Pulmonary artery endothelial cell (primary cell): Measurements from ENCODE around the gene NEU1. TPM values are rescaled to one million over a fixed set of nuclear protein-coding genes. Genes with fewer than 3 reads are reported as not detected.

ENCODE experiments used
- DNase-seq: peaks from one replicate; pipeline ENCODE4 v3.0.0-alpha.2; 2011; ENCODE audit warnings: low read depth, low spot score
- total RNA-seq: library from RNA; depleted of rRNA; stranded (reverse); fragments of >200 nt; gene quantifications from 2 replicates; pipeline ENCODE4 v1.2.3, GENCODE V29; 2014

Gene NEU1
- total RNA-seq, 1 donor from 2014 or later = 54.3 TPM

- no peak for DNase-seq
These were observed 33.9 kb upstream of the NEU1 start for GRCh38 chr6:31896493-31896855.

GRCh38 chr6:31892821-31893220 is 30.2 kb upstream of the NEU1 start:
- DNase-seq = no peak

DNA sequence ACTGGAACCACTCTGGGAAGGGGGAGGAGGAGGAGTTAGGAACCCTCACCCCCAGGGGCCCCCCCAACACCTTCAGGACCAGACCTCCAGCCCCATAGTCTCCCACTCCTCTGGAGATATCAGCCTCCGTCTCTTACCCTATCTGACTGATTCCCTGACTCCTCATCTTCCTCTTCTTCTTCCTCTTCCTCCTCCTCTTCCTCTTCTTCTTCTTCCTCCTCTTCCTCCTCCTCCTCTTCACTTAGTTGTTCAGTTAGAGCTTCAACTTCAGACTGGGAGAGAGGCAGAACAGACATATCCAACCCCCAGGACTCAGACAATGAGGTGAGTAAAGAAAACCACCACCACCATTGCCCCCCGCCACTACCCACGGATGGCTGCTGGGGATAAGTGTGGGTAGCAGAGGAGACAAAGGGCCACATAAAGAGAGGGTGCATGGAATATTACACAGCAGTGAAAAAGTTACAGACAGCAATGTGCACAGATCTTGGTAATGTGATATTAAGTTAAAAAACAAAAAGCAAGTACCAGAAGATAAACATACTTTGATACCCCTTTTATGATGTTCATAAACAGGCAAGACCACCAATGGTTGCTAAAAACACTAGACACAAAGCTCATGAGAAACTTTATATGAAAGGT is 26.8 kb upstream of the NEU1 start:
- no peak for DNase-seq

DNA sequence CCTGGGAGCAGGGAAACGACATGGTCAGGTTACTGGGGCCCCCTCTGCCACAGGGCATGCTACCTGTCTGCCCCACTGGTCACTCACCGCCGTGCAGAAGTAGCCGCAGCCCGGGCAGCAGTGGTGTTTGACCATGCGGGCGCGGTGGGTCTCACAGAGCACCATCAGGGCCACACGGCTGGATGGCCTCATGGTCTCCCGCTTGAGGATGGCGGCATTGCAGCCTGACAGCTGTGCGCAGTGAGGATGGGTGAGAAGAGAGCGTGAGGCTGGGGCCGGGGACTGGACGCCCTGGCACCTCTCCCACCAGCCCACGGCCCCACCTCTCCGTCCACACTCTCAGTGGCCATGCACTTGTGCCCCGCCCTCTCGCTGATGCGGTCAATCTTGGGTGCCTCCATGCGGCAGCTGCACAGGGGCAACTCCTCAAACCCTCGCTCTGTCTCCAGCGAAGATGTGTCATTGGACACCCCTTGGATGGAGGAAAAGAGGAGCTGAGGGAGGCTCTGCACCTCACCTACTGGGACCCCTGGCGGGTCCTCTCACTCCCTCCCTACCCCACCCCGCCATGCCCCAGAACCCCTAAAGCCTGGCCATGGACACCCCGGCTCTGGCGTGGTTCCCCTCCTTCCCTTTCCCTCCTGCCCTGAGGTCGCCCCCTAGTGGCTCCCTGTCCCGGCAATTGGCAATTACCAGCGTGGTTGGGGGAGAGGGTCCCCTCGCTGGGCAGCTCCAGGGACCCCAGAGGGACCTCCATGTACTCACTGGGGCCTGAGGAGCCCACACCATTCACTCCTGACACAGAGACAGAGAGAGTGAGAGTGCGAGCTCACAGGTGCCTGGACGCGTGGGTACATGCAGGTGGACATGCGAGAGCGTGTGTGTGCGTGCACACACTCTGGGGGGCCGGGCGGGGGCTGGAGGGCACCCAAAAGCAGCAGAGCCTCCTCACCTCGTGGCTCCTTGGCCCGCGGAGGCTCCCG is 25.9 kb upstream of the NEU1 start:
- no peak for DNase-seq

DNA sequence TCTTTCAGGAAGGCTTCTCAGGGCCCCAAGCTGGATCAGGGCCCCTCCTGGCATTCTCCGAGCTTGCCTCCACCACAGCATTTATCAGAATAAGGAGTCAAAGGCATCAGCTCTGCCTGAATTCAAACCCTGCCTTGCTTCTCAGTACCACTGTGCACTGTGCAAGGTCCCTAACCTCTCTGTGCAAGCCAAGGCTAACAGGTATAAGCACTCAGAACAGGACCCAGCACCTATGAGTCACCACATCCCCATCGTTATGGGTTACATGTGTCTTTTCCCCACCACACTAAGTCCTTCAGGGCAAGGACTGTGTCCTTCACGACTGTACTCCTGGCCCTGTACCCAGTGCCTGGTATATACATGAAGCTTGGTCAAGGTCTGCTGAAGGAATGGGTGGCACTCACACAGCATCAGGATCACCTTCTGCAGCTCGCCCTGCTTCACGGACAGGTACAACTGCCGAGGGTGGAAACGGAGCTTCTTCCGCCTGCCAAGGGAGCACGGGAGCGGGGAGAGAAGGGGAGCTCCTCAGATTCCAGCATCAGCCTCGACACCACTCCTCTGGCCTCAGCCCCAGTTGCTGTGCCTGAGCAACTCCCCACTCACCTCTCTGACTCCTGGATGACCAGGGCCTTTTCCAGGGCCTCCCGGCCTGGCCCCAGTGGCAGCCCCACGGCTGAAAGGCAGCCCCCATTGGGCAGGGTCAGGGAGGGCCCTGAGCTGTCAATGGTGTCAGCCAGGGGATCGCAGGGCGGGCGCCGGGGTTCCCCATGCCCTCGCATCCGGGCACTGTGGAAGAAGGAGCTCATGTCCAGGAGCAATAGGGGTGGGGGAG is 24.8 kb upstream of the NEU1 start:
- DNase-seq = no peak

GRCh38 chr6:31886541-31886991 is 23.9 kb upstream of the NEU1 start:
- DNase-seq = no peak

DNA sequence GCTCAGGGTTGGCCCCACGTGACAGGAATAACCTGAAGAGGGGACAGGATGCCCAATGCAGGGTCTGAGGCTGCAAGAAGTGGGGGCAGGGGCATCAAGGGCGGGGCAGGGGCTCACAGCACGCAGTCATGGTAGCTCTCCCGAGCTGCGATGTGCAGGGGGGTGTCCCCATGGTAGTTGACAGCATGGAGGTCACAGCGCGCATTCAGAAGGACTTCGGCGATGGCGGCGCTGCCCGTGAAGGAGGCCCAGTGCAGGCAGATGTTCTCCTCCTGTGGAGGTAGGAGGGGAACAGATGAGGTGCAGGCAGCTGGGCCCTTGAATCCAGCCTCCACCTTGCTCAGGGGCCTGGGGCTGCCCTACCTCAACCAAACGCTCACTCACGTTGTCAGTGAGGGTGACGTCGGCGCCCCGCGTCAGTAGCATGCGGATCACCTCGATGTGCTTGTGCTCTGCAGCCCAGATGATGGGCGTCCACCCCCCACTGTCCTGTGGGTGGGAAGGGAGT is 22.0 kb upstream of the NEU1 start:
- DNase-seq = no peak

DNA sequence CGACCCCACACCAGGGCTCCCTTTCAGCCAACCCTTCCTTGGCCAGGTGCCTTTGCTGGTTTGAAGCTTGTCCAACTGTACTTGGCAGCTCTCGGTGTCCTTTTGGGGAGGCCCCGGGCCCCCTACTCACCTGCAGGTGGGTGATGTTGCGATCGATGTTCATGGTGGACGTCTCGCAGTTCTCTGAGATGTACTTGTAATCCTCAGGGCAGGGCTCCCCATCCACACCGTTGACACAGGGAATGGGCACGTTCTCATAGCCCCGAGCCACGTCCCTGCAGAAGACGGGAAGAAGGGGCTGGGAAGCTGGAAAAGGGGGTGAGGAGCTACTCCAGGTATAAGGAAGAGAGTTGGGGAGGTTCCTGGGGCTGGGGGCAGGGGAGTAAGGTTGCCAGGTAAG is 21.1 kb upstream of the NEU1 start:
- no peak for DNase-seq

DNA sequence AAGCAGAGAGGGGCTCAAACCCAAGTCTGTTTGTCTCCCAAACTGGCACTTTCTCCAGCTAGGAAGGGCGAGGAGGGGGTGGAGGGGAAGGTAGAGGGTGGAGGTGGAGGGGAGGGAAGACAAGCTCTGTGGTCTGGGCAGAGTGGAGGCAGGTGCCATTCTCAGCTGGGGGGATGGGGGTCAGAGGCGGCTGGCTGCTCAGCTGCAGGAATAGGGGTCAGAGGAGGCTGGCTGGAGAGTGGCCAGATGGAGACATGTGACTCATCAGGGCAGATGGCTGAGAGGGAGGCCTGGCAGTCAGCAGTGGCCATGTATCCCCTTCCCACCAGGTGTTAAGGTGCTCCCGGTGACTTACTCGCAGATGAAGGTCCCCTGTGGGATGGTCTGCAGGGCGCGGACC is 19.7 kb upstream of the NEU1 start:
- DNase-seq = no peak

GRCh38 chr6:31881136-31881859 is 18.7 kb upstream of the NEU1 start:
- DNase-seq = no peak

DNA sequence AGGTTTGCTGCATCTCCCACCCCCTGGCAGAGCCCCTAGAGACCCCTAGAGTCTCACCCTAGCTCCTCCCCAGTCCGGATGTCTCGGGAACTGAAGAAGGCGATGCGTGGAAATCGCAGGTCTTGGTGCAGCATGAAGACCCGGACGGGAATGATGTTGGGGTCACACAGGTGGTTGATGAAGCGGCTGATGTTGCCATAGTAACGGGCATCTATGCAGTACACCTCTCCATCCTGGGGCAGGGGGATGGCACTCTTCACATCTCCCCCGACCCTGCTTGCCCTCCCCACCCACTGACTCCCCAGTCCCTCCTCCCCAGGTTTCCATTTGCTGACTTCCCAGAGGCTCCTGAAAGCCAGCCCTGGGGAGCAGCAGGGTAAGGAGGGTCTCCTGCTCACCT is 18.0 kb upstream of the NEU1 start:
- DNase-seq = no peak

- DNase-seq = no peak
These were observed 17.3 kb upstream of the NEU1 start for GRCh38 chr6:31879901-31880300.

DNA sequence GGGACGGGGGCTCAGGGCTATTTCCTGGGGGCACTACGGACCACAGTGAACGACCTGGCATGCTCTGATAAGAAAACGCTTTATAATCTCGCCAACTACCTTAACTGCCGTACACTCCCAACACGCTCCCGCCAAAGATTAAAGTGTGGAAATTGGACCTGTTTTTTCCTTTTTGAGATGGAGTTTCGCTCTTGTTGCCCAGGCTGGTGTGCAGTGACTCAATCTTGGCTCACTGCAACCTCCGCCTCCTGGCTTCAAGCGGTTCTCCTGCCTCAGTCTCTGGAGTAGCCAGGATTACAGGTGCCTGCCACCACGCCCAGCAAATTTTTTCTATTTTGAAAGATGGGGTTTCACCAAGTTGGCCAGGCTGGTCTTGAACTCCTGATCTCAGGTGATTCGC is 16.5 kb upstream of the NEU1 start:
- DNase-seq = no peak

- DNase-seq = no peak
These were observed 16.1 kb upstream of the NEU1 start, which contains the start of gene SLC44A4 for GRCh38 chr6:31878726-31879125. Gene SLC44A4 (minus strand): TSS chr6:31878997. CDS start chr6:31878980, 17 bp downstream.

DNA sequence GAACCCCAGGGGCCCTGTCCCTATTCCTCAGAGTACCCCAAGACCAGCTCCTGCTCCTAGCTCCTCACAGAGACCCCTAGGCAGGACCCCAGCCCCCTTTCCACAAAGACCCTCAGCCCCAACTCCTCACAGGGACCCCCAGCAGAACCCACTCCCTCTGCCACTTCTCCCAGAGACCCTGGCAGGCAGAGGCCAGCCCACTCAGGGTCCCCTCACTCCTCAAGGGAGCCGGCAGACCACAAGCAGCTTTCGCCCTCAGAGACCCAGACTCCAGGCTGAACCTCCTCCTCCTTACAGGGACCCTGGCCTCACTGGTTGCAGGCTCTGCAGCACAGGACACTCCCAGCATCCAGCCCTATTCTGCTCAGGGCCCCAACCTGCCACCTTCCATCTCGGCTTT is 15.6 kb upstream of the NEU1 start:
- DNase-seq = no peak

- DNase-seq = no peak
These were observed 15.1 kb upstream of the NEU1 start for GRCh38 chr6:31877651-31878161.

DNA sequence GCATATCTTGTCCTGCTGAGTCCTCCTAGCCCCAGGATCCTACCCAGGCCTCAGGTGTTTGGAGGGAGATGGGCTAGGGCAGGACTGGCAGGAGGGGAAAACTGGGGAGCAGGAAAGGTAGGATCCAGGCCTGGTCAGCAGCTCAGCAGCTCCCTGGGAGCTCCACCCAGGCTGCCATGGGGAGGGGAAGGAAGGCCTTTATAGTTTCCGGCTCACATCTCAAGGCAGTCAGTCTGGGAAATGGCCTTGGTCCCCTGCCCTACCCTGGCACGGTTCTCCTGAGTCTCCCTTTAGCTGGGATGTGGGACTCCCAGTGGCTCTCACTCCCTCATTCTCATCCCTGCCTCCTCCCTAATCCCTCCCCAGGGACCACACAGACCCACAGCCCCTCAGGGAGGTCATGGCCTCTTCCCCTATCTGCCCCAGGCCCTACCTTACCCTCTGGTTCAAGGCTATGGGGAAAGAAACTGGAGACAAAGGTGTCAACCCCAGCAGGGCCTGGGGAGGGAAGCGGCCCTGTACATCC is 14.6 kb upstream of the NEU1 start:
- no peak for DNase-seq

GRCh38 chr6:31876357-31876756 is 13.7 kb upstream of the NEU1 start:
- no peak for DNase-seq

GRCh38 chr6:31875877-31876276 is 13.3 kb upstream of the NEU1 start:
- DNase-seq = no peak

- no peak for DNase-seq
These were observed 12.4 kb upstream of the NEU1 start for GRCh38 chr6:31874836-31875572.
